Ishikawa (cell line): ENCODE results near the gene PADI1.

Experiments
- CEBPB ChIP-seq: IDR thresholded peaks from 2 replicates; pipeline ENCODE4 v1.6.1; 2012
- TCF12 ChIP-seq: IDR thresholded peaks from 2 replicates; pipeline ENCODE4 v1.6.1; 2012; ENCODE audit warnings: low read depth

DNA sequence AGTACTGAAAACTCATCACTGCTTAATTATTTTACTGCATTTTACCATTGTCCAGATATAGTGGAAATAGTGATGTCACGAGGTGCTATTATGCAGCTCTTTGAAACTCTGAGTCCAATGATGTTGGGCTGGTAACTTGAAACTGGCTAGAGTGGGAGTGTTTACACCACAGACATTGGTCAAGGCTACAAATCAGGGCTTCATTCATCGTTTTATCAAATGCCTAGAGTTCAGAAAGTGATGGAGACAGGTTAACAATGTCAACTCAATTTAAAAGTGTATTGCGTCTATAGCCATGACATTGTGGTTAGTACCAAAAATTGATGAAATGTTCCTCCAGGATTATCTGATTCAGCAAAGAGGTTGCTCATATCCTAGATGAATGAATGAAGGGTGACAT lies 12.7 kb downstream of the PADI1 start:
- no peak for TF ChIP-seq TCF12
- no peak for TF ChIP-seq CEBPB
